T-helper 1 cell treated with Interleukin-12 subunit alpha and Interleukin-12 subunit beta and Interleukin-4 antibody, amounts not matched to agents 30 μg/mL and 1 μg/mL, for 36 hours (primary cell): ENCODE measurements around the gene MYH13.

Source experiments
- H3K27ac Mint-ChIP-seq: one replicate; pipeline ENCODE4 v1.8.0; 2021; ENCODE audit warnings: mild to moderate bottlenecking, mixed read lengths
- H3K27me3 Mint-ChIP-seq: one replicate; pipeline ENCODE4 v1.8.0; 2021; ENCODE audit warnings: low read depth, mixed read lengths
- H3K36me3 Mint-ChIP-seq: one replicate; pipeline ENCODE4 v1.8.0; 2021; ENCODE audit warnings: low read depth, mixed read lengths
- H3K4me1 Mint-ChIP-seq: one replicate; pipeline ENCODE4 v1.8.0; 2021; ENCODE audit warnings: low read depth, mixed read lengths
- H3K4me3 Mint-ChIP-seq: one replicate; pipeline ENCODE4 v1.8.0; 2021; ENCODE audit warnings: mild to moderate bottlenecking, moderate library complexity, mixed read lengths
- H3K9me3 Mint-ChIP-seq: one replicate; pipeline ENCODE4 v1.8.0; 2021; ENCODE audit warnings: mixed read lengths

MYH13 gene

DNA sequence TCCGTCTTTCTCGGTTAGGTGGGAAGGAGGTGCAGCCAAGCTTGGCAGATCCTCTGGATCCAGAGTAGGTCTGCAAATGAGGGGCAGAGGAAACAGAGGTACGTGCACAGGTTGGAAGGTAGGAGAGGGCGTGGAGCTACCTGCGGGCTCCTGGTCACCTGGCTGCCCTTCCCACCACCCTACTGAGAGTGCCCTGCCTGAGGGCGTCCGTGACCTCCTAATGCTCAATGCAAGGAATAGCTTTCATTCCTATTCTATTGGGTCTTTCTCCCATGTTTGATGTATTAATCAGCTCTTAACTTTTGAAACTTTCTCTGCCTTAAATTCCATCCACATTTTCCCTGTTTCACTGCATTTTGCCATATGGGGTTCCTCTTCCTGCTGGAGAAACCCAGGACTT is 44.6 kb downstream of the MYH13 start:
- Mint-ChIP-seq H3K27ac (no peak overlapping the region), H3K27me3 (no peaks in the 10 kb centered on the region), H3K9me3 (no peaks in the 10 kb centered on the region), H3K4me3 (no peak overlapping the region), H3K36me3 (no peaks in the 10 kb centered on the region), H3K4me1 (no peaks in the 10 kb centered on the region)

DNA sequence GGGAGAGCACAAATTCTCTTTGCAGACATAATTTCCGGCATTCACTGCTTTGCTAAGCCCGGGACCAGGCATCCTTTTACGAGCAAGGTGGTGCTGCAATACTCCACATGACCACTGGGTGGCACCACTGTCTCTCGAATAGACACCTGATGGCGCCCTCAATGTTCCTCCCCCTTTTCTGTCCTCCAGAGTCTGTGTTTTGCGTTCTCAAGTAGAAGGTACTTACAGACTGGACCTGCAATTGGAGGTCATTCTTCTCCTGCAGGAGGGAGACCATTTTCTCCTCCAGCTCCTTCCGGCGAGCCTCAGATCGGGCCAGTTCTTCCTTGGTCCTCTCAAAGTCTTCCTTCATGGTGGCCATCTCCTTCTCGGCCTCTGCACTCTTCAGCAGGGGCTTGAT is 45.2 kb downstream of the MYH13 start:
- Mint-ChIP-seq H3K4me1 (no peaks in the 10 kb centered on the region), H3K27ac (no peak overlapping the region), H3K4me3 (no peak overlapping the region), H3K27me3 (no peaks in the 10 kb centered on the region), H3K36me3 (no peaks in the 10 kb centered on the region), H3K9me3 (no peaks in the 10 kb centered on the region)

DNA sequence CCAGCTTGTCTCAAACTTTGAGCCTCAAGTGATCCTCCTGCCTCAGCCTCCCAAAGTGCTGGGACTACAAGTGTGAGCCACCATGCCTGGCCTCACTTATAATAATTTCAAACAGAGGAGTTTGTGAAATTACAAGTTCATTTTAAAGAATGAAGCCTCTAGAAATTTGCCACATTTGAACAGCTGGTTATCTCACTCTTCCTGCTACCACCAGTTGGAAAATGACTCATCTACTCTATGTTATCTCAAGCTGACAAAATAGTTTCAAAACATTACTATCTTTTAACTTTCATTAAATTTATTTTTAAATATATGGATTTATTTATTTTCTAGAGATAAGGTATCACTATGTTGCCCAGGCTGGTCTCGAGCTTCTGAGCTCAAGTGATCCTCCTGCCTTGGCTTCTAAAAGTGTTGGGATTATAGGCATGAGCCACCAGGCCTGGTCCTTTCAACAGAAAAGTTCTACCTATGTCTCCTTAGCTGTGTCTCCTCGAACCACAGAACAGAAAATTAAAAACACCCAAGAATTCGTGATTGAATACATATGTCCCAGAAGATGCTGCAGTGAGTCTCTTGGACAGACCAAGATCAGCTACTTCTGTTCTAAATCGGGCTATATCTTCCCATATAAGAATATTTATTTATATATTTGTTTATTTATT is 47.6 kb downstream of the MYH13 start:
- no peaks in the 10 kb centered on the region for H3K36me3 Mint-ChIP-seq
- H3K4me3 Mint-ChIP-seq, result no peak overlapping the region

DNA sequence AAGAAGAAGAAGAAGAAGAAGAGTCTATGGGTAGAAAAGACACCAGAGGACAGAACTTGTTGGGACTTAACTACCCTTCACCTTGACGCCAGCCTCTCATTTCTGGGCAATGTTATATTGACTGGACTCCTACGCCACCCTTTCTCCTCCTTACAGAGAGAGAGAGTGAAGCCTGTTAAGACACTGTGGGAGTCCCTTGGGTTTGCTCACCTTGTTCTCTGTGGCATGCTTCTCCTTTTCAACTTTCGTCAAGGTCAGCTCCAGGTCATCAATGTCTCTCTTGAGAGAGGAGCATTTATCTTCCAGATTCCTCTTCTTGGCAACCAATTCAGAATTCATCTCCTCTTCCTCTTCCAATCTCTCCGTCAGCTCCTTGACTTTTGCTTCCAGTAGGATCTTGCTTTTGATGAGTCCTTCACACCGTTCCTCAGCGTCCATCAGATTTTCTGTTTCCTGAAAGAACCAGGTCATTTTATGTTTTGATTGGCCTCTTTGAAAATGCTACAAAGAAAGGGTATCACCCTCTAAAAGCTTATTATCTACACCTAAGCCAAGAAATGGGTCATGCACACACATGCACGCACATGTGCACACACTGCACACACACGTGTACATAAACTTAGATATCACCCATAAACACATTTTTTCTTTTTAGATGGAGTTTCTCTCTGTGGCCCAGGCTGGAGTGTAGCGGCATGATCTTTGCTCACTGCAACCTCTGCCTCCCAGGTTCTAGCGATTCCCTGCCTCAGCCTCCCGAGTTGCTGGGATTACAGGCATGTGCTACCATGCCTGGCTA is 48.8 kb downstream of the MYH13 start:
- Mint-ChIP-seq H3K27me3 (no peaks in the 10 kb centered on the region), H3K4me1 (no peaks in the 10 kb centered on the region), H3K27ac (no peak overlapping the region), H3K4me3 (no peak overlapping the region), H3K9me3 (no peaks in the 10 kb centered on the region), H3K36me3 (no peaks in the 10 kb centered on the region)

More for the DNA sequence above, 47.6 kb downstream of the MYH13 start:
- no peaks in the 10 kb centered on the region for H3K9me3 Mint-ChIP-seq
- H3K4me1 Mint-ChIP-seq, result no peaks in the 10 kb centered on the region
- H3K27ac Mint-ChIP-seq, result no peak overlapping the region
- H3K27me3 Mint-ChIP-seq, result no peaks in the 10 kb centered on the region

DNA sequence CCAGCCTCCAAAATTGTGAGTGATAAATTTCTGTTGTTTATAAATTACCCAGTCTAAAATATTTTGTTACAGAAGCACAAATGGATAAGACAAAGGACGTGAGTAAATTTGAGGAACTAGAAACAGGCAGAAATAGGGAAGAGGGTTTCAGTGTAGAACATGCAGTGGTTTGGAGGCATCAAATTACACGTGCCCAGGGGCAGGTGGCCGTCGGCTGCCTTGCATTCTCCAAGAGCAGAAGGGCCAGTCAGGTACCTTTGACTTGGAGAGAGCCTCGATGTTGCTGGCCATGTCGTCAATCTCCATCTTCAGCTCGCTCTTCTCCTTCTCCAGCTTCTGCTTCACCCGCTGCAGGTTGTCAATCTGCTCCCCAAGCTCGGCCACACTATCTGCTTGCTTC is 54.3 kb downstream of the MYH13 start:
- H3K36me3 Mint-ChIP-seq, result no peaks in the 10 kb centered on the region
- H3K4me1 Mint-ChIP-seq, result peaks cover 2% of the 10 kb centered on the region
- H3K27ac Mint-ChIP-seq, result no peak overlapping the region
- H3K9me3 Mint-ChIP-seq, result no peaks in the 10 kb centered on the region
- no peaks in the 10 kb centered on the region for H3K27me3 Mint-ChIP-seq
- H3K4me3 Mint-ChIP-seq, result no peak overlapping the region

DNA sequence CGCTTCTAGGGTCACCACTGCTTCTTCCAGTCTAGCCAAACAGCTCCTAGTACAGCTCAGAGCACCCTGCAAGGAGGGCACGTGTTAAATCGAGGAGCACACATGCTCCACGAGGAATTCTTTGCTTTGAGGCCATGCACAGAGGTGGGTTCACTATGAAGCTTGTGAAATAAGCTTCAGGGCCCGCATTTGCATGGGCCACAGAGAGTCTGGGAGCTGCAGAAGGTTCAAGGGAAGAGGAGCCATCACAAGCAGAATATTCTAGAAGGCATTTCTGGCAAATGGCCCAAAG is 55.3 kb downstream of the MYH13 start:
- H3K27ac Mint-ChIP-seq, result no peak overlapping the region
- H3K9me3 Mint-ChIP-seq, result no peaks in the 10 kb centered on the region
- H3K27me3 Mint-ChIP-seq, result no peaks in the 10 kb centered on the region
- no peaks in the 10 kb centered on the region for H3K36me3 Mint-ChIP-seq
- H3K4me3 Mint-ChIP-seq, result no peak overlapping the region
- peaks cover 2% of the 10 kb centered on the region for H3K4me1 Mint-ChIP-seq

DNA sequence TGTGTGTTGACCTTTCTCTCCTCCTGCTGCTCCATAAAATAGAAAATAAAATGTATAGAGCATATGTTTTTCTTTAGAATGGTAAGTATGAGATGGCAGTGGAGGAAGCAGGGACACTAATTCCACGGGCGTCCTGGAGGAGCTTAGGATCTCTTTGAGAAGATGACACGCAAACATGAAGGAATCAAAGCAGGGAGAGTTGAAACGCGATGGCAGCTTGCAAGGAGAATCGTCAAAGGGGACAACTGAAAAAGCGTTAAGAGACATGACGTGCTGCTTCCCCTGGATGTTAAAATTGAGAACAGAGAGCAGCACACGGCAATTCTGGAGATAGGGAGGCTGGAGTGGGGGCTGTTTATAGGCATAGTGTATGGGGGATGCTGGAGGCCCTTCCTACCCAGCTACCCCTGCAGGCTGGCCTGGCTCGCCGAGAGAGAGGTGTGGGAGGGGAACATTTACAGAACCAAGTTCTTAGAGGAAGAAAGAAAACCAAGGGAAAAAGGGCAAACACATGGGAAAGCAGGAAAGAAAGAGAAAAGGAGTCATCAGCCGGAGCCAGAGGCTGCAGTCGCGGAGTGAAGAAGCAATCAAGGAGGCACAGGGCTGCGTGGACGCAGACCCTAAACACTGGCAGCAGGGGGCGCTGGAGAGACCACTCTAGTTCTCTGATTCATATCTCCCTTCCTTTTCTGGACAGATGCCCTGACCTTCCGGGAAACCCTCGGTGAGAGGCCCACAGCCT is 55.8 kb downstream of the MYH13 start:
- Mint-ChIP-seq H3K4me3 (no peak overlapping the region), H3K27ac (no peak overlapping the region), H3K9me3 (no peaks in the 10 kb centered on the region), H3K36me3 (no peaks in the 10 kb centered on the region), H3K4me1 (peaks cover 2% of the 10 kb centered on the region), H3K27me3 (no peaks in the 10 kb centered on the region)

DNA sequence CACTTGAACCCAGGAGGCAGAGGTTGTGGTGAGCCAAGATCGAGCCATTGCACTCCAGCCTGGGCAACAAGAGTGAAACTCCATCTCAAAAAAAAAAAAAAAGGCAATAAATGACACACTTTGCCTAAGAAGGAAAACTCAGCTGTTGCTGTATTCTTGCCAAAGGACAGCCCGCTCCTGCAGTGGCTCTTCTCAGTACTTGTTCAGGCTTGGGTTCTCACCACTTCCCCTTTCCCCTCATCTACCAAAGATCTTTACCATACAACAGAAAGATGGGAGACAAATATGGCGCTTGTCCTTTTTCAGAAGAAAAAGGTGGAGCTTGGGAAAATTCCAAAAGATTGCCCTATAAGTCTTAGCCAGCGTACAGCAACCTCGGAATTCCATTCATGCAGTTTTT is 58.5 kb downstream of the MYH13 start:
- no peak overlapping the region for H3K4me3 Mint-ChIP-seq
- H3K36me3 Mint-ChIP-seq, result no peaks in the 10 kb centered on the region
- no peaks in the 10 kb centered on the region for H3K27me3 Mint-ChIP-seq
- peaks cover 2% of the 10 kb centered on the region for H3K4me1 Mint-ChIP-seq
- H3K9me3 Mint-ChIP-seq, result no peaks in the 10 kb centered on the region
- no peak overlapping the region for H3K27ac Mint-ChIP-seq

DNA sequence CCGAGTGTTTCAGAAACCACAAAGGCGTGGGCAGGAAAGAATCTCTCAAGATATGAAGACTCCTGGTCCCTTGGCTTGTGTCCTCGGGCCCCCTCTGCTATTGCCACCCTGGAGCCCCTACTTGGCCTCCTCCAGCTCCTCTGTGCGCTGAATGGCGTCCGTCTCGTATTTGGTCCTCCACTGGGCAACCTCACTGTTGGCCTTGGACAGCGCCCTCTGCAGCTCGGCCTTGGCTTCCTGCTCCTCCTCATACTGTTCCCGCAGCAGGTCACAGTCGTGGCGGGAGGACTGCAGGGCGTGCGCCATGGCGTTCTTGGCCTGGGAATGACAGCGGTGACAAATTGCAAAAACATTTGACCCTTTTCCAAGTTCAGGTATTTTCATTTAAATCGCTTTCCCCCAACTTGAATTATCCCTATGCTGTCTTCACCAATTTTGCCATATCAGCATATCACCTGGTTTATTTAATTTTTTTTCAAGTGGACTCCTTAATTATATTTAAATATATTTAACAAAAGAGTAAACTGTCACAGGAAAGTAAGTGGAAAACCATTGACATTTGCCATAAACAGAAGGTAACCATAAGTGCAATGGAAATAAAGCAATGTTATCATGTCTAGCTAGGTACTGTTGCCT is 59.7 kb downstream of the MYH13 start:
- no peak overlapping the region for H3K4me3 Mint-ChIP-seq
- no peaks in the 10 kb centered on the region for H3K36me3 Mint-ChIP-seq
- peaks cover 2% of the 10 kb centered on the region for H3K4me1 Mint-ChIP-seq
- no peaks in the 10 kb centered on the region for H3K9me3 Mint-ChIP-seq
- no peak overlapping the region for H3K27ac Mint-ChIP-seq
- H3K27me3 Mint-ChIP-seq, result no peaks in the 10 kb centered on the region

DNA sequence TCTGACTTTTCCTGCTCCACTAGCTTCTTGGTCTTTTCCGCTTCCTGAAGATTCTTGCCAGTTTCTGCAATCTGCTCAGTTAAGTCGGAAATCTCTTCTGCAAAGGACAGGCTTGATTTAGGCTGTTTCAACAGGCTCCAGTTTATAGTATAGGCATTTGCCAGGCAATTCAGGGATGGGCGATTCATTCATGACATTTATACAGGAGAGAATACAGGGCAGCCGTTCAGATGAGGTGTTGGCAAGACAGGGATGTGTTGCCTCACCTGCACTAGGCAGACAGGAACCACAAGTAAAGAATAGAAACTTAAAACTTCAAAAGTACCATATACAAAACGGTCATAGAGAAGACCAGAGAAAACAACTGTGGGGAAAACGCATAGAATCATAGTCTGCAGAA is 61.7 kb downstream of the MYH13 start:
- Mint-ChIP-seq H3K27me3 (no peaks in the 10 kb centered on the region), H3K27ac (no peak overlapping the region)

DNA sequence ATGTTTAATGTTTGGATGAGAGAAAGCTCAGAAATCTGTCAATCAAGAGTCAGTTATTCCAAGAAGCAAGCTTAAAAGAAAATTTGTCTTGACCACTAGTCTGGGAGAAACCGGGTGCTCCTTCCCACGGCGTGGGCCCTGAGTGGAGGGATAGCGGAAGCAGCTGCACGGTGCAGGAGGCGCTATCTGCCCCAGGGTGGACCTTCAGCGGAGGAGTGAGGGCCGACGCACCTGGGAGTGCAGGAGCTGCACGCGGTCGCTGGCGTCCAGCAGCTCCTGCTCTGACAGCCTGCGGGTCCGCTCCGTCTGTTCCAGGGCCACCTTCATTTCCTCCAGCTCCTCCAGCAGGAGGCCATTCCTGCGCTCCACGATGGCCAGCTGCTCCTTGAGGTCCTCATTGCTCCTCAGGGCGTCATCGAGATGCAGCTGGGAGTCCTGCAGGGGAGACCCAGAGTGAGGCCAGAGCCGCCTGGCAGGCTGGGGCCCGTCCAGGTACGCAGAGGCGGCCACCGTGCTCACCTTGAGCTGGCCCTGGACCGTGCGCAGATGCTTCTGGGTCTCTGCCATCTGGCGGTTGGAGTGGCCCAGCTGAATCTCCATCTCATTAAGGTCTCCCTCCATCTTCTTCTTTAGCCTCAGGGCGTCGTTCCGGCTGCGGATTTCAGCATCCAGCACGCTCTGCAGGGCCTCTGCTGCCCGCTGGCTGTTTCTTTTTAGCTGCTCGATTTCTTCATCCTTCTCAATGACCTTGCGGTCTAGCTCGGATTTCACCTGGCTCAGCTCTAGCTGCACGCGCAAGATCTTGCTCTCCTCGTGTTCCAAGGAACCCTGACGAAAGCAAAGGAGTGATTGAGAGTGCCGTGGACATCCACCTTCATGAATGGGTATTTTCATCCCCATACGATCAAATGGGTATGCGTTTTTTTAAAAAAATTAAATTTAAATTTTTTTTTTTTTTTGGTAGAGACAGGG is 63.5 kb downstream of the MYH13 start:
- Mint-ChIP-seq H3K4me3 (no peak overlapping the region), H3K36me3 (no peaks in the 10 kb centered on the region), H3K9me3 (peaks cover 2% of the 10 kb centered on the region), H3K27ac (no peak overlapping the region), H3K27me3 (no peaks in the 10 kb centered on the region), H3K4me1 (no peaks in the 10 kb centered on the region)

More for the DNA sequence above, 61.7 kb downstream of the MYH13 start:
- Mint-ChIP-seq H3K36me3 (no peaks in the 10 kb centered on the region), H3K4me1 (no peaks in the 10 kb centered on the region), H3K9me3 (no peaks in the 10 kb centered on the region), H3K4me3 (no peak overlapping the region)

DNA sequence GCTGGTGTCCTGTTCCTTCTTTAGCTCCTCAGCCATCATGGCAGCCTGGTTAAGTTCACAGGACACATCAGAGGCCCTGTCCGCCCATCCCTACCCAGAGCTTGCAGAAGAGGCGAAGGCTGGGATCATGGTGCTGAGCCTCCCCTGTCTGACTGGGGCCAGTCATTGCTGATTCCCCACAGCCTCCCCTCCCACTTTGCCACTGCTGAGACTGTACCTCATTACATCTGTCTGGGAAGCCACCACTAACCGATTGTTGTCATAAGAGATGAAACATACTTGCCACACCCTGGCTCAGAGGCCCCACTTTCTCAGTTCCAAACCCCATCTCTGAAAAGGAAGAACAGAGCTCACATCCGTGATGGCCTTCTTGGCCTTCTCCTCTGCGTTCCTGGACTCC is 66.2 kb downstream of the MYH13 start:
- Mint-ChIP-seq H3K9me3 (peaks cover 3% of the 10 kb centered on the region), H3K27ac (no peak overlapping the region), H3K36me3 (no peaks in the 10 kb centered on the region), H3K27me3 (no peaks in the 10 kb centered on the region), H3K4me3 (no peak overlapping the region), H3K4me1 (no peaks in the 10 kb centered on the region)

DNA sequence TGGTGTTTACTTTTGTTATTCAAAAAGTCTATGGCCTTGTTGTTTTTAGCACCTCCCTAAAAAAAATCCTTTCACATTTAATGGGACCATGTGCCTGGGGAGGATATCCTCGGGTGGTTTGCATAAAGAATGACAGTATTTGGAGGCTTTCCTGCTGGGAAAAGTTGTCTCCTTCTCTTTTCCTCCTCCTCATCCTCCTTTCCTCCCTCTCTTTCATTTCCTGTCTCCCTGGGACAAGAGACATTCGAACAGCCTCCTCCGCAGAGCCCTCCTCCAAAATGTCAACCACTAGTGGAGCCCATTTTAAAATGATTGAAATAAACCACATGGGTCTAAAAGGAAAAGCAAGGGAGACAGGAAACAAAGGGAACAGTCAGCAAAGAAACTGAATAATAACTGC is 67.4 kb downstream of the MYH13 start:
- no peaks in the 10 kb centered on the region for H3K27me3 Mint-ChIP-seq
- H3K4me3 Mint-ChIP-seq, result no peak overlapping the region
- H3K4me1 Mint-ChIP-seq, result no peaks in the 10 kb centered on the region
- no peaks in the 10 kb centered on the region for H3K36me3 Mint-ChIP-seq
- H3K9me3 Mint-ChIP-seq, result peaks cover 3% of the 10 kb centered on the region
- H3K27ac Mint-ChIP-seq, result no peak overlapping the region

DNA sequence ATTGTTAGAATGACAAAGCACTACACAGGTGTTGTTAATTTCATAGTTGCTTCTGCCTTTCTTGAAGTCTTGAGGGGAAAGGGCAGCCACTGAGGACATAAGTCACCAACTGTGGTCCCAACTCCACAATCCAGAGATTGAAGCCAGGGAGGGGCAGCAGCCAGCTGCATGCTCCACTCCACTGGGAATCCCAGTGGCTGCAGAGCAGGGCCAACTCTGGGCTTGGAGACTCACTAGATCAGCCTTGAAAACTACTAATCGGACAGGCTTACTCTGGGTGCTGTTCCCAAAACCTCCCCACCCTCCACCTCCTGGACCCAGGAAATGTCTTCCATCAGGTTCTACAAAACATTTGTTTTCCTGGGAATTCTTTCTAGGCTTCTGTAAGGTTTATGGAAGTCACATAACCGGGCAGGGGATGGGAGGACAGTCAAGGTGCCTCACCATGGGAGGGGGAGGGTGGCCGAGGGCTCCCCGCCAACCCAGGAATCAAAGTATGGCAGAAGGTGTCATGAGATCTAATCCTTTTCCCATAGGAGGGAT is 68.0 kb downstream of the MYH13 start:
- Mint-ChIP-seq H3K4me3 (no peak overlapping the region), H3K9me3 (peaks cover 3% of the 10 kb centered on the region), H3K27ac (no peak overlapping the region), H3K4me1 (no peaks in the 10 kb centered on the region), H3K27me3 (no peaks in the 10 kb centered on the region), H3K36me3 (no peaks in the 10 kb centered on the region)
